Naive B cell (primary cell): ENCODE results near the gene LGALS9. TPM values are rescaled to one million over a fixed set of nuclear protein-coding genes. Genes with fewer than 3 reads are reported as not detected.

Experiments
- ATAC-seq, 2 donors: fragments of 150-1000 bp; cut with Tn5 transposase; 2 replicates each; pipeline ENCODE4 v1.10.0; 2021; ENCODE audit warnings: low read depth in 2 of 2, mild to moderate bottlenecking in 2 of 2, moderate library complexity in 2 of 2
- DNase-seq: peaks from one replicate; pipeline ENCODE4 v3.0.0; 2022
- H3K27ac Mint-ChIP-seq, 6 donors: one replicate each; pipeline ENCODE4 v1.8.0; 2020 to 2022; ENCODE audit warnings: mild to moderate bottlenecking in 6 of 6, mixed read lengths in 6 of 6, moderate library complexity in 5 of 6, inconsistent platforms in 2 of 6
- H3K27me3 Mint-ChIP-seq, 3 donors: one replicate each; pipeline ENCODE4 v1.8.0; 2021 to 2022; ENCODE audit warnings: mixed read lengths in 3 of 3, mild to moderate bottlenecking in 1 of 3
- H3K36me3 Mint-ChIP-seq, 2 donors: one replicate each; pipeline ENCODE4 v1.8.0; 2020 to 2022; ENCODE audit warnings: mixed read lengths in 2 of 2, inconsistent platforms in 1 of 2, mild to moderate bottlenecking in 1 of 2
- H3K4me1 Mint-ChIP-seq, 3 donors: one replicate each; pipeline ENCODE4 v1.8.0; 2020 to 2022; ENCODE audit warnings: mixed read lengths in 3 of 3, inconsistent platforms in 1 of 3, mild to moderate bottlenecking in 1 of 3, moderate library complexity in 1 of 3
- H3K4me3 Mint-ChIP-seq, 8 donors: one replicate each; pipeline ENCODE4 v1.8.0; 2020 to 2022; ENCODE audit warnings: mild to moderate bottlenecking in 8 of 8, mixed read lengths in 8 of 8, moderate library complexity in 8 of 8, inconsistent platforms in 2 of 8
- H3K9me3 Mint-ChIP-seq, 7 donors: one replicate each; pipeline ENCODE4 v1.8.0; 2020 to 2022; ENCODE audit warnings: mixed read lengths in 7 of 7, mild to moderate bottlenecking in 5 of 7, inconsistent platforms in 2 of 7, moderate library complexity in 1 of 7
- polyA plus RNA-seq, 6 donors: library from polyadenylated mRNA; unstranded; fragments of 300-500 nt; fragmentation: Illumina TruSeq; gene quantifications; one replicate each; pipeline ENCODE4 v1.2.3, GENCODE V29; 2021; ENCODE audit warnings: low read depth in 6 of 6

Gene LGALS9
- polyA plus RNA-seq, 6 donors from 2014 or later: 70.6 to 109 (median 91.5) TPM

- peaks cover 0 to 9% of the 10 kb centered on the region in 2 donors for H3K36me3 Mint-ChIP-seq
- DNase-seq (no peak), ATAC-seq (no peak)
- no peaks in the 10 kb centered on the region for H3K9me3 Mint-ChIP-seq
- peak overlapping the region in 2 of 6 donors; percentile 66 to 88 for H3K27ac Mint-ChIP-seq
- H3K4me3 Mint-ChIP-seq: no peak overlapping the region
- no peaks in the 10 kb centered on the region for H3K4me1 Mint-ChIP-seq
- no peaks in the 10 kb centered on the region for H3K27me3 Mint-ChIP-seq
Observed at GRCh38 chr17:27608328-27609230, 22.4 kb upstream of the LGALS9 start.

DNA sequence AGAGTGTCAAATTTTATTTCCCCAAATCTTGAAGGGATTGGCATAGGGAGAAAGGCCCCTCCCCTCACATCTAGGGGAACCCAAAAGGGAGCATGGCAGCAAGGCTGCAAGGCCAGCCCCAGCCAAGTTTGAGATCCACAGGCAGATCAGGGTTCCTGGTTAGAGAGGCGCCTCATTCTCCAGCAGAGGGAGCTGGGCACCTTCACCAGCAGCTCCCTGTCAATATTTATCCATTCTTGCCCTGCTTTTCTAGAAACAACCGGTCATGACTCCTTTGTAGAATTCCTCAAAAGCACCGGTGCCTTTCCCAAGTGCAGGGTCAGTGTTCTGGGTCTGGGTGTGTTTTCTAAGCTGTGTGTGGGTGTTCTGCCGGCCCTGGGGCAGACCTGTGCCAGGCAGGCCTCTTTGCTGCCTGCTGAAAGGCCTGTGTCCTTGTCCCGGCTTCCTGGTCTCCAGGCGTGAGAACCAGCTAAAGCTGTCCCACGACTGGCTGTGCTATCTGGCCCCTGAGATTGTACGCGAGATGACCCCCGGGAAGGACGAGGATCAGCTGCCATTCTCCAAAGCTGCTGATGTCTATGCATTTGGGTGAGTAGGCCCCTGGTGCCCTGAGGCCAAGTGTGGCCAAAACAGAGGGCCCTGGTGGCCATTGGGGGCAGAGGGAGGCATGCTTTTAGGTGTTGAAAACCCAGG is 21.2 kb upstream of the LGALS9 start:
- ATAC-seq (peak in 1 of 2 donors; percentile 41), DNase-seq (no peak)
- Mint-ChIP-seq H3K27ac (peak overlapping the region in 1 of 6 donors; percentile 30), H3K9me3 (no peaks in the 10 kb centered on the region), H3K27me3 (no peaks in the 10 kb centered on the region), H3K4me3 (no peak overlapping the region), H3K4me1 (no peaks in the 10 kb centered on the region), H3K36me3 (peaks cover 0 to 11% of the 10 kb centered on the region in 2 donors)

DNA sequence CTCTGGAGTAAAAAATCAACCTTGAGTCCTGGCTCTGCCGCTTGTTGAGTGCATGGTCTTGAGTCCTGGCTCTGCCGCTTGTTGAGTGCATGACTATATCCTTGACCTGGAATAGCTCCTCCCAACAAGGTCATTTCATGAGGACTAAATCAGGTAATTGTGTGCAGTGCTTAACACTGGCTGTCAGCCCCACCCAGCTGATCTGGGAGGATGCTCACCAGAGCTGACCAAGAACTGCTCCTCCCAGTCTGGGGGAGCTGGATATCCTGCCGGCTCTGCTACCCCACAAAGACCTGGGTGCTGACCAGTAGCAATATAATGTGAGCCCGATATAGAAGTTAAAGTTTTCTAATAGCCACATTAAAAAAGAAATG is 20.7 kb upstream of the LGALS9 start:
- ATAC-seq (no peak), DNase-seq (no peak)
- Mint-ChIP-seq H3K4me1 (no peaks in the 10 kb centered on the region), H3K4me3 (no peak overlapping the region), H3K27ac (no peak overlapping the region), H3K27me3 (no peaks in the 10 kb centered on the region), H3K36me3 (peaks cover 5 to 15% of the 10 kb centered on the region in 2 donors), H3K9me3 (no peaks in the 10 kb centered on the region)

- no peak overlapping the region for H3K4me3 Mint-ChIP-seq
- no peaks in the 10 kb centered on the region for H3K4me1 Mint-ChIP-seq
- H3K27ac Mint-ChIP-seq: no peak overlapping the region
- ATAC-seq (no peak), DNase-seq (no peak)
- peaks cover 0 to 5% (median 0%) of the 10 kb centered on the region in 7 donors for H3K9me3 Mint-ChIP-seq
- H3K27me3 Mint-ChIP-seq: no peaks in the 10 kb centered on the region
- H3K36me3 Mint-ChIP-seq: peaks cover 14 to 20% of the 10 kb centered on the region in 2 donors
Observed at GRCh38 chr17:27612160-27612770, 18.7 kb upstream of the LGALS9 start.

DNA sequence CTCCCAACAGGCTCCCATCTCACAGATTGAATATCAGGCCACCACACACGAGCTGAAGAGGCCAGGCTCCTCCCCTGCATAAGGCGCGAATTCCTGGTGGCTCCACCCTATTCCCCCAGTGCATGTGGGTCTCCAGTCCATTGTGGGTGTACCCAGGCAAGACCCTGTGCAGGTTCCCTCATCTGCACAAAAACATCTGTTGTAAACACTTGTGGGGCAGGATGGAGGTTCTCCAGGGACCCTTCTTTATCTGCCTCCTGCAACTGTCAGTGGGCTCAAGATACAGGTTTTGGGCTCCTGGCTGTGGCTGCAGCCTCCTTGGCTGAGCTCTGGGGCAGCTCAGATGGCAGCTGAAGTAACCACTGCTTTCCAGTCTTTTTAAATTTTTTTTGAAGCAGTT is 17.6 kb upstream of the LGALS9 start:
- Mint-ChIP-seq H3K9me3 (peaks cover 0 to 5% (median 0%) of the 10 kb centered on the region in 7 donors), H3K27ac (peak overlapping the region in 1 of 6 donors; percentile 44), H3K27me3 (no peaks in the 10 kb centered on the region), H3K4me1 (no peaks in the 10 kb centered on the region), H3K36me3 (peaks cover 14 to 20% of the 10 kb centered on the region in 2 donors), H3K4me3 (no peak overlapping the region)
- no peak for ATAC-seq
- no peak for DNase-seq

- ATAC-seq (no peak), DNase-seq (no peak)
- H3K36me3 Mint-ChIP-seq: peaks cover 14 to 20% of the 10 kb centered on the region in 2 donors
- H3K4me1 Mint-ChIP-seq: peaks cover 0 to 3% (median 0%) of the 10 kb centered on the region in 3 donors
- H3K4me3 Mint-ChIP-seq: no peak overlapping the region
- H3K9me3 Mint-ChIP-seq: peaks cover 0 to 5% (median 0%) of the 10 kb centered on the region in 7 donors
- H3K27me3 Mint-ChIP-seq: no peaks in the 10 kb centered on the region
- H3K27ac Mint-ChIP-seq: no peak overlapping the region
Observed at GRCh38 chr17:27615121-27615520, 15.9 kb upstream of the LGALS9 start.

GRCh38 chr17:27616414-27616813 is 14.6 kb upstream of the LGALS9 start:
- H3K27ac Mint-ChIP-seq: peak overlapping the region in 2 of 6 donors; percentile 20 to 43
- peaks cover 14 to 20% of the 10 kb centered on the region in 2 donors for H3K36me3 Mint-ChIP-seq
- peaks cover 0 to 5% (median 0%) of the 10 kb centered on the region in 7 donors for H3K9me3 Mint-ChIP-seq
- no peak for DNase-seq
- ATAC-seq: no peak
- peaks cover 6 to 16% (median 8%) of the 10 kb centered on the region in 3 donors for H3K4me1 Mint-ChIP-seq
- H3K27me3 Mint-ChIP-seq: no peaks in the 10 kb centered on the region
- no peak overlapping the region for H3K4me3 Mint-ChIP-seq

GRCh38 chr17:27618417-27618816 is 12.6 kb upstream of the LGALS9 start:
- peaks cover 0 to 5% (median 0%) of the 10 kb centered on the region in 7 donors for H3K9me3 Mint-ChIP-seq
- H3K4me1 Mint-ChIP-seq: peaks cover 11 to 30% (median 21%) of the 10 kb centered on the region in 3 donors
- DNase-seq: no peak
- no peaks in the 10 kb centered on the region for H3K27me3 Mint-ChIP-seq
- no peak overlapping the region for H3K4me3 Mint-ChIP-seq
- peaks cover 11 to 14% of the 10 kb centered on the region in 2 donors for H3K36me3 Mint-ChIP-seq
- peak overlapping the region in 1 of 6 donors; percentile 52 for H3K27ac Mint-ChIP-seq
- ATAC-seq: no peak

DNA sequence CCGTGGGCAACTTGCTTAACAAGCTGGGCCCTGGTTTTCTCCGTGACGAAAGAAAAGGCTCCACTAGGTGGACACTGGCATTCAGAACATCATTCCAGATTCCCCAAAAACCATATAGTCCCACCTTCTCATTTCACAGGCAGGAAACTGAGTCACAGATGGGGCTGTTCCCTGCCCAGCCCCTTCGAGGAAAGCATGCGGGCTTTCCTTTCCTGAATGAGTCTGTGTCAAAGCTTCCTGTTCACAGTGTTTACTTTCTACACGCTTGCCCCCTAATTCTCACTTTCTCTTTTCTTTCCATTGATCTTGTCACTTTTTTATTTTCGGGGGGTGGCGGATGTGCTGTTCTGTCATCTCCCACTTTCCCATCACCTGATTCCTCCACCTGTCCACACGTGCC is 10.3 kb upstream of the LGALS9 start:
- H3K36me3 Mint-ChIP-seq: peaks cover 5% of the 10 kb centered on the region in 2 donors
- peaks cover 0 to 5% (median 0%) of the 10 kb centered on the region in 7 donors for H3K9me3 Mint-ChIP-seq

DNA sequence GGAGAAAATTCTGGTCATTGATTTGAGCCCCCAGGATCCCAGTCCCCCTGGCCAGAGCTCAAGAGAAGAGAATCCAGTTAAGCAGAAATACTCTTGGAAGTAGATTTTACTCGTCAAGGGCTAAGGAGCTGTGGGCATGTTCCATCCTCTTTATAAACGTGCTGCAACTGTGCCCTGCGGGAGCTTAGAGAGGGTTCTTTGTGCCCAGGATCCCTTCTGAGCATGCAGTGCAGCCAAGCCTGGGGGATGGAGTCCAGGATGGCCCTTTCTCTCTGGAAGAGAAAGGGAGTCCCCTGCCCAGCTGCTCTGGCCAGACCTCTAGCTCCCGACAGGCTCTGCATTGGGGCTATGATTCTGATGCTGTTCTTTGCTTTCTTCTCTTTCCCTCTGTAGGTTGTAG is 9.5 kb upstream of the LGALS9 start:
- H3K27ac Mint-ChIP-seq: peak overlapping the region in 2 of 6 donors; percentile 83 to 92
- peaks cover 11 to 30% (median 21%) of the 10 kb centered on the region in 3 donors for H3K4me1 Mint-ChIP-seq
- DNase-seq (no peak), ATAC-seq (no peak)
- no peaks in the 10 kb centered on the region for H3K36me3 Mint-ChIP-seq
- H3K27me3 Mint-ChIP-seq: no peaks in the 10 kb centered on the region
- peak overlapping the region in 7 of 8 donors; percentile 15 to 77 (median 34) for H3K4me3 Mint-ChIP-seq
- peaks cover 0 to 3% (median 0%) of the 10 kb centered on the region in 7 donors for H3K9me3 Mint-ChIP-seq

More for the DNA sequence above, 10.3 kb upstream of the LGALS9 start:
- peaks cover 11 to 30% (median 21%) of the 10 kb centered on the region in 3 donors for H3K4me1 Mint-ChIP-seq
- H3K27me3 Mint-ChIP-seq: no peaks in the 10 kb centered on the region
- H3K4me3 Mint-ChIP-seq: peak overlapping the region in 6 of 8 donors; percentile 5 to 85 (median 70)
- H3K27ac Mint-ChIP-seq: peak overlapping the region in 3 of 6 donors; percentile 63 to 94 (median 76)
- DNase-seq (no peak), ATAC-seq (no peak)

DNA sequence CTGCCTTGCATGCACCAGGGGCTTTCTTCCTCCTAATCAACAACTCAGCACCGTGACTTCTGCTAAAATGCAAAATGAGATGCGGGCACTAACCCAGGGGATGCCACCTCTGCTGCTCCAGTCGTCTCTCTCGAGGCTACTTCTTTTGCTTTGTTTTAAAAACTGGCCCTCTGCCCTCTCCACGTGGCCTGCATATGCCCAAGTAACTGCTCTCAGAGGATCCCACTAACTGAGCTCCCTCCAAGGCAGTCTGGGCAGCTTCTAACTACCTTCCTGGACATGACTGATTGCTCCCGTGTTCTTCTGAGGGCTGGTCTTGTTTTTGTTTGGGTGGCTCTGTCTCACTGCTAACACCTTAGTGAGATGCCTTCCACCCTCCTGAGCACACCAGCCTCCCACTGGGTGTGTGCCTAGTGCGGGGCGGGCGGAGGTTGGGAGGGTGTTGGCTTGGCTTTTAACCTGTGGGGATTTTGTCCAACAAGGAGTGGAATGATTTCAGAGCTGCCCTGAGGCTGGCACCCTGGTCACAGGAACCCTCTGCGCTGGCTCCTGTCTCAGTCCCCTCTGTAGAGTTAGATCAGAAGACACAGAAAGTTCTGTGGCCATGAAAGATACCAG is 8.9 kb upstream of the LGALS9 start:
- H3K27me3 Mint-ChIP-seq: no peaks in the 10 kb centered on the region
- ATAC-seq: peak in 1 of 2 donors; percentile 49
- no peaks in the 10 kb centered on the region for H3K36me3 Mint-ChIP-seq
- H3K4me1 Mint-ChIP-seq: peaks cover 11 to 30% (median 21%) of the 10 kb centered on the region in 3 donors
- peak overlapping the region in 5 of 8 donors; percentile 16 to 77 (median 68) for H3K4me3 Mint-ChIP-seq
- peak overlapping the region in 3 of 6 donors; percentile 65 to 92 (median 83) for H3K27ac Mint-ChIP-seq
- DNase-seq: no peak
- H3K9me3 Mint-ChIP-seq: peaks cover 0 to 3% (median 0%) of the 10 kb centered on the region in 7 donors

DNA sequence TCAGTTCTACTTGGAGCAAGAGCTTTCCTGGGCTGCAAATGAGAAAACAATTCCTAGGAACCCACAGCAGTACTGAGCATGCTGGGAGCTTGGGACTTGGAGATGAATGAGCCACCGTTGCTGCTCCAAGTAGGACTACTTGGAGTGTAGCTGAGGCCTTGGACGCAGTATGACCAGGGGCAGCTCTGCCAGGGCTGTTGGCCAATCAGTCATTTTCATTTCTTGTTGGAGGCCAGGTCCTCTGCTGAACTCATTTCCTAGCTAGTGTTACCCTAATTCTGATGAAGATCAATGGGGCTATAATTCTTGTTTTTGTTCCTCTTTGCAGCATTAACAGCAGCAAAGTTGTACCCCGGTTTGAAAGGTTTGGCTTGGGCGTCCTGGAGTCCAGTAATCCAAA is 8.0 kb upstream of the LGALS9 start:
- ATAC-seq (no peak), DNase-seq (no peak)
- Mint-ChIP-seq H3K27me3 (no peaks in the 10 kb centered on the region), H3K9me3 (peaks cover 0 to 3% (median 0%) of the 10 kb centered on the region in 7 donors), H3K4me3 (peak overlapping the region in 1 of 8 donors; percentile 75), H3K36me3 (no peaks in the 10 kb centered on the region), H3K4me1 (peaks cover 11 to 30% (median 21%) of the 10 kb centered on the region in 3 donors), H3K27ac (peak overlapping the region in 2 of 6 donors; percentile 21 to 25)
